COLO668 (cell line): ENCODE measurements around the gene ZDHHC23.

Source experiments
- DNase-seq: peaks from one replicate; lab custom pipeline; 2025; ENCODE audit not compliant: unreplicated experiment; lab: John Stamatoyannopoulos, UW

The ZDHHC23 gene

DNA sequence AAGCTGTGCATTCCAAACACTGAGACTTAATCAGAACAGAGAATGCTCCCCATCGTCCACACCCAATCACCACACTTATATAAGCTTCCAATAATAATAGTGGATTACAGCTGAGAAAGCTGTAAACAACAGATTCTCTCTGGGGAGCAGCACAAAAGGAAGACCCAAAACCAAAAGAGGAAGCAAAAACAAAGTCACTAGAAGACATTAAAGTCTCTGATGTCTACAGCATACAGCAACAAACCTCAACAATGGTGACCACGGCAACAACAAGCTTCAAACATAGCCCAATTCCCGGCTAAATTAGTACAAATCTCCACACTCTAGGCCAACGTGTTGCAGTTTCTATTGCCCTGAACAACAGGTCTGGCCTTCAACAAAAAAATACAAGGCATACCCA lies 37.7 kb downstream of the ZDHHC23 start:
- no peak for DNase-seq

DNA sequence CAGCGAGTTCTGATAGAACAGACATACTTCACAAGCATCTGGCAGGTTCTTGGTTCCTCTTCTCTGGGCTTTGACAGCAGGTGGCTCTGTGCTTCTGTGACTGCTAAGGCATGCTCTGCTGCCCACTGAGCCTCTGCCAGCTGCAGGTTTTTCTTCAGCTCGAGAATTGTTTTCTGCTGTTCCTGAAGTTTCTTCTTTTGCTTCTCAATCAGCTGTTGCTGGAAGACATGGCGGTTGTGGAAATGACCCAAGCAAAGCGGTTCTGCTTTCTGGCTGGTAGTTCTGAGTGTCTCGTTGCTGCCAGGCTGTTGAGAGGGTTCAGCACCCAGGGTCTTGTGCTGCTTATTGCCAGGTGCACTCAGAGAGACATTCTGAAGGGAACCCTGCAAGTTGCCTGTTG lies 57.7 kb downstream of the ZDHHC23 start:
- DNase-seq: no peak

DNA sequence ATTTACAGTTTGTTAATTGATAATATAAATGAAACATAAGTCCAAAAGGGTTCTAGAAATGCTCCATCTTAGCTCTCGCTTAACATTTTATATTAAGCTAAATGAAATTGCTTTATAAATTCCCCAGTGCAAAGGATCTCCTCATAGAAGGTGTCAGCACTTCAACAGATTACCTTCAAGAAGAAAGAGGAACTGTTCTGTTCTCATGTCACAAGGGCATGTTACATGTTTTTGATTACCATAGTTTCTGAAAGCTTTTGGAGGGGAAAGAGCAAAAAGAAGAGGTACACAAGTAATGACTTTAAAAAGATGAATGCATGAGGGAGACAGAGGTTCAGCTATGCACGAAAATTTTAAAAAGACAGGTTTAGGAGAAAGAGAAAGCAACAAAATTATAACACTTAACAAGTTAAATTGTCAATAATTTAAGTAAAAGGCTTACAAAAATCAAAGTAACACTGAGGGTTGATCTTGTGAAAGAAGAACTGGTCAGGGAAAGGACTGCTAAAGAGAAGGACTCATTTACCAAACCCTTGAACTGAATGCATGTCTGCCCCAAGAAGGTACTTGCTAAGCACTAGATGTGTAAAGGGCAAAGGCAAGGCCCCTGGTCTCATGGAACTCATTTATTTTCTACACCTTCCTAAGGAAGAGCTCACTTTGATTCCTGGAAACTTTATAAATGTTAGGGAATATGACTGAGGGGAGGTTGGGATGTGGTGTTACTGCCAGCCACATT lies 63.4 kb downstream of the ZDHHC23 start:
- DNase-seq: no peak
